Activated naive CD4-positive, alpha-beta T cell treated with anti-CD3 and anti-CD28 coated beads for 36 hours (primary cell): ENCODE measurements around the gene NCK2. TPM values are rescaled to one million over a fixed set of nuclear protein-coding genes. Genes with fewer than 3 reads are reported as not detected.

Source experiments
- CTCF ChIA-PET: fragments of 350-600 bp; sonication (Branson Sonifier 250); formaldehyde crosslinking; loops from one replicate; lab custom pipeline; 2021; ENCODE audit warnings: antibody characterized with exemption; lab: Charles Lee
- DNase-seq: peaks from one replicate; pipeline ENCODE4 v3.0.0-alpha.2; 2020
- H3K27ac Mint-ChIP-seq: one replicate; pipeline ENCODE4 v1.8.0; 2021; ENCODE audit warnings: mild to moderate bottlenecking, mixed read lengths
- H3K27me3 Mint-ChIP-seq: one replicate; pipeline ENCODE4 v1.8.0; 2021; ENCODE audit warnings: low read depth, mixed read lengths
- H3K36me3 Mint-ChIP-seq: one replicate; pipeline ENCODE4 v1.8.0; 2021; ENCODE audit warnings: low read depth, mixed read lengths
- H3K4me1 Mint-ChIP-seq: one replicate; pipeline ENCODE4 v1.8.0; 2021; ENCODE audit warnings: low read depth, mixed read lengths
- H3K4me3 Mint-ChIP-seq: one replicate; pipeline ENCODE4 v1.8.0; 2021; ENCODE audit warnings: mild to moderate bottlenecking, moderate library complexity, mixed read lengths
- H3K9me3 Mint-ChIP-seq: one replicate; pipeline ENCODE4 v1.8.0; 2021; ENCODE audit warnings: mixed read lengths
- intact Hi-C: fragments of 100-400 bp; cut with micrococcal nuclease; formaldehyde crosslinking; loops from one replicate; pipeline ENCODE4 v1.15.1; 2023
- total RNA-seq, 2 experiments: library from RNA; stranded (reverse); gene quantifications; one replicate each; pipeline ENCODE4 v1.2.3, GENCODE V29; 2021

Gene NCK2
- total RNA-seq, 2 experiments from 2014 or later, result 106 to 113 TPM

DNA sequence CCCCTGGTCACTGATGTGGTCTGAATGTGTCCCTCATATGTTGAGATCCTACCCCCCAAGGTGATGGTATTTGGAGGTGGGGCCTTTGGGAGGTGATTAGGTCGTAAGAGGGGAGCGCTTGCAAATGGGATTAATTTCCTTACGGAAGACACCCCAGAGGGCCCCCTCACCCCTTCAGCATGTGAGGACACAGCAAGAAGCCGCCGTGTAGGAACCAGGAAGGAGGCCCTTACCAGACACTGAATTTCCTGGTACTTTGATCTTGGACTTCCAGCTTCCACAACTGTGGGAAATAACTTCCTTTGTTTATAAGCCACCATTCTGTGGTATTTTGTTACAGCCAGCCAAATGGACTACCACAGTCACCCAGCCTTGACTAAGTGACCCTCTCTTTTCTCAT lies 35.9 kb downstream of the NCK2 start:
- Mint-ChIP-seq H3K4me1 (peaks cover 91% of the 10 kb centered on the region), H3K36me3 (peaks cover 9% of the 10 kb centered on the region), H3K4me3 (no peak overlapping the region), H3K9me3 (no peaks in the 10 kb centered on the region), H3K27ac (no peak overlapping the region), H3K27me3 (no peaks in the 10 kb centered on the region)
- DNase-seq, result no peak
- intact Hi-C loops, result no loop called here
- CTCF ChIA-PET, result no interaction called here

GRCh38 chr2:105781274-105781978 lies 36.7 kb downstream of the NCK2 start:
- H3K9me3 Mint-ChIP-seq, result no peaks in the 10 kb centered on the region
- H3K27me3 Mint-ChIP-seq, result no peaks in the 10 kb centered on the region
- no peak for DNase-seq
- H3K4me1 Mint-ChIP-seq, result peaks cover 91% of the 10 kb centered on the region
- intact Hi-C loops, result no loop called here
- CTCF ChIA-PET, result interaction anchor here (1.2 kb wide), 1 partner anchor 184 kb away, joined by 3 read pairs; no protein-coding TSS in a partner anchor
- no peak overlapping the region for H3K4me3 Mint-ChIP-seq
- H3K27ac Mint-ChIP-seq, result peak overlapping the region; percentile 61
- H3K36me3 Mint-ChIP-seq, result peaks cover 9% of the 10 kb centered on the region

- peaks cover 91% of the 10 kb centered on the region for H3K4me1 Mint-ChIP-seq
- intact Hi-C loops, result loop anchor here (1.0 kb wide), 4 partner anchors 10 to 303 kb away; no protein-coding TSS in a partner anchor
- H3K36me3 Mint-ChIP-seq, result peaks cover 9% of the 10 kb centered on the region
- no peaks in the 10 kb centered on the region for H3K9me3 Mint-ChIP-seq
- CTCF ChIA-PET, result interaction anchor here (0.5 to 1.3 kb wide), 6 partner anchors 71 to 304 kb away, joined by 3 to 6 read pairs (median 4); no protein-coding TSS in a partner anchor
- no peak for DNase-seq
- H3K27ac Mint-ChIP-seq, result peak overlapping the region; percentile 61
- no peaks in the 10 kb centered on the region for H3K27me3 Mint-ChIP-seq
- H3K4me3 Mint-ChIP-seq, result peak overlapping the region; percentile 36
These were observed 37.4 kb downstream of the NCK2 start for GRCh38 chr2:105782123-105782522.

- H3K27ac Mint-ChIP-seq, result peak overlapping the region; percentile 61
- no peaks in the 10 kb centered on the region for H3K9me3 Mint-ChIP-seq
- H3K27me3 Mint-ChIP-seq, result no peaks in the 10 kb centered on the region
- CTCF ChIA-PET, result interaction anchor here (0.5 to 1.3 kb wide), 8 partner anchors 11 to 304 kb away, joined by 3 to 6 read pairs (median 4); no protein-coding TSS in a partner anchor
- no peak for DNase-seq
- peak overlapping the region; percentile 36 for H3K4me3 Mint-ChIP-seq
- intact Hi-C loops, result loop anchor here (1.0 kb wide), 4 partner anchors 10 to 303 kb away; no protein-coding TSS in a partner anchor
- H3K36me3 Mint-ChIP-seq, result peaks cover 8% of the 10 kb centered on the region
- peaks cover 91% of the 10 kb centered on the region for H3K4me1 Mint-ChIP-seq
These were observed 37.9 kb downstream of the NCK2 start for GRCh38 chr2:105782646-105783045.

DNA sequence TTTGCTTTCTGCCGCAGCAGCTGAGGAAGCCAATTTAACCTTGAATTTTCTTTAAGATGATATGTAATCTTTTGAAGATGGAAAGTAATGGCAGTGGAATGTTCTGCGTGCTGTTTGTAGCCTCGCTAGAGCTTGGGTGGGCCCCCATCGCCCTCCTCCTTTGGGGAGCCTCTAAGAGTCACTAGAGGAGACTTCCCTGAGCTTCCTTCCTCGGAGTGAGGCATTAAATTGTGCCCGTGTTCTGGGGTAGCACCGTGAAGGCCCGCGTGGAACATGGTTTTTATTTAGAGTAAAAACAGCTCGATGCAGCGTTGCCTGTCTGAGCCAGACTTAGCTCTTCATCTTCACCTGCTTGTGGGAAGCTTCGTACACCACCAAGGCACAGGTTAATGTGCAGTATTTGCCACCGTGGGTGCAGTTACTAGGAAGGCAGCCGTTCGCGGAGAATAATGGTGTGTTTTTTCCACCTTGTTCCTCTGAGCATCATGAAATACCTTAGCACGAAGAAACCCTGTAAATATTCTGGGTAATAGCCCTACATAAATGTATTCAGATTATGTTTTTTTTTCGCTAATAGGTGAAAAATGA lies 38.5 kb downstream of the NCK2 start:
- Mint-ChIP-seq H3K27ac (peak overlapping the region; percentile 61), H3K4me3 (peak overlapping the region; percentile 26), H3K36me3 (peaks cover 8% of the 10 kb centered on the region), H3K9me3 (no peaks in the 10 kb centered on the region), H3K4me1 (peaks cover 91% of the 10 kb centered on the region), H3K27me3 (no peaks in the 10 kb centered on the region)
- CTCF ChIA-PET, result interaction anchor here (0.6 to 1.3 kb wide), 7 partner anchors 11 to 187 kb away, joined by 3 to 4 read pairs (median 3); no protein-coding TSS in a partner anchor
- intact Hi-C loops, result no loop called here
- no peak for DNase-seq

DNA sequence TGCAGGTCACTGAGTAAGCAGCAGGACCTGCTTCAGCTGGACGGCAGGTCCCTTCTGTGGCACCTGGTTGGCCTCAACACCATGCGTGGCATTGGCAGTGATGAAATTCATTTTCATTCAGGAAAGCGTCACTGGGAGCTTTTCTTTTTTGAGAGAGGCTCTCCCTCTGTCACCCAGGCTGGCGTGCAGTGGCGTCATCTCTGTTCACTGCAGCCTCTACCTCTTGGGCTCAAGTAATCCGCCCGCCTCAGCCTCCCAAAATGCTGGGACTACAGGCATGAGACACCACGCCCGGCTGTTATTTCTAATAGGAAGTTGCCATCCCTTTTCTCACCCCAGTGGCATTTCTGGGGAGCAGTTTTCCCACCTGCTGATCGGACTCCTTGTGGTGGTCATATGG lies 39.3 kb downstream of the NCK2 start:
- CTCF ChIA-PET, result interaction anchor here (0.9 to 1.2 kb wide), 2 partner anchors 10 to 28 kb away, joined by 3 read pairs; no protein-coding TSS in a partner anchor
- H3K4me3 Mint-ChIP-seq, result no peak overlapping the region
- peaks cover 8% of the 10 kb centered on the region for H3K36me3 Mint-ChIP-seq
- H3K27me3 Mint-ChIP-seq, result no peaks in the 10 kb centered on the region
- no peak for DNase-seq
- peaks cover 93% of the 10 kb centered on the region for H3K4me1 Mint-ChIP-seq
- no peaks in the 10 kb centered on the region for H3K9me3 Mint-ChIP-seq
- intact Hi-C loops, result no loop called here
- no peak overlapping the region for H3K27ac Mint-ChIP-seq

DNA sequence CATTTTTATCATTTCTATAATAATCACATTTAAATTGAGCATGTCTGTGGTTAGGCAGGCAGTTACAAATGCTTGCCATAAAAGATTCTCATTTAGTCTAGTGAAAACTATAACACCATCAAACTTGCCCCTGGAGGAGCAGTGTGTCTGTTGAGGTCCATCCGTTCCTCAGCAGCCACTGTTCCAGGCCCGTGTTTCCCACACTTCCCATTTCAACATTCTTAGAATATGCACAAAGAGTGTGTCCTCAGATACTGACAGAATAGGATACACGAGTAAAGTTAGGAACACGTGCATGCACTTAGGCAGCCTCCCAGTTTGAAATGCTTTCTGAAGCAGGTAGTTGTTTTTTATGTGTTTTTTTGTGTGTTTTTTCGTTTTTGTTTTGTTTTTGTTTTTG lies 39.9 kb downstream of the NCK2 start:
- Mint-ChIP-seq H3K9me3 (no peaks in the 10 kb centered on the region), H3K36me3 (peaks cover 9% of the 10 kb centered on the region), H3K4me1 (peaks cover 95% of the 10 kb centered on the region), H3K27ac (no peak overlapping the region), H3K27me3 (no peaks in the 10 kb centered on the region), H3K4me3 (no peak overlapping the region)
- intact Hi-C loops, result no loop called here
- no peak for DNase-seq
- CTCF ChIA-PET, result interaction anchor here (0.9 kb wide), 1 partner anchor 11 kb away, joined by 3 read pairs; no protein-coding TSS in a partner anchor

DNA sequence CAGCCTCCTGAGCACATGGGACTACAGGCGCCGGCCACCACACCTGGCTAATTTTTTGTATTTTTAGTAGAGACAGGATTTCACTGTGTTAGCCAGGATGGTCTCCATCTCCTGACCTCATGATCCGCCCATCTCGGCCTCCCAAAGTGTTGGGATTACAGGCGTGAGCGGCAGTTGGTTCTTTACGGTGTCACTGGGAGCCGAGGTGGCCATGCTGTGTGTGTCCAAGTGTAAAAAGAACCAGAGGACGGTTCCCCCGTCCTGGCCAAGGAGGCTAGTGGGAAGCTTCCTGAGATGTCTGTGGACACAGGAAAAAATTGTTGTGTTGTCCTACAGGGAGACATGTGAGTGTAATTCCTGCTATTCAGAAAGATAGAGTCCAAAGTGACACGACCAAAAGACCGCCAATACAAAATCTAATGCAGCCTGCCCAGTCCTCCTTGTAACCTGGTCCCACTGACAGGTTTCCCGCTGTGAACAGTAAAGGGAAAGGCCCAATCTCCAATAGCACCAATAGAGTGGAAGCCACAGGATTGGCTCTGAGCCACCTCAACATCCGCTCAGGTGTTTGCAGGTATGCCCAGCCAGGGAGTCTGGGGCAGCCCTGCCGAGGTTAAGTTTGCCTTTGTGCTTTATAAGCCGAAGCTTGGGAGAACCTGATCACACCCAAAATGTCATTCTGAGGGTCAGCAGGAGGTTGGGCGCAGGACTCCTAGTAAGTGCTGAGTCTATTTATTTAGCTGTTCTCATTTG lies 40.6 kb downstream of the NCK2 start:
- peaks cover 97% of the 10 kb centered on the region for H3K4me1 Mint-ChIP-seq
- no peaks in the 10 kb centered on the region for H3K9me3 Mint-ChIP-seq
- H3K27ac Mint-ChIP-seq, result no peak overlapping the region
- H3K27me3 Mint-ChIP-seq, result no peaks in the 10 kb centered on the region
- no peak for DNase-seq
- H3K36me3 Mint-ChIP-seq, result peaks cover 11% of the 10 kb centered on the region
- CTCF ChIA-PET, result interaction anchor here (1.7 kb wide), 1 partner anchor 301 kb away, joined by 3 read pairs; no protein-coding TSS in a partner anchor
- H3K4me3 Mint-ChIP-seq, result no peak overlapping the region
- intact Hi-C loops, result no loop called here

GRCh38 chr2:105786231-105787230 lies 41.8 kb downstream of the NCK2 start:
- intact Hi-C loops, result no loop called here
- peaks cover 17% of the 10 kb centered on the region for H3K36me3 Mint-ChIP-seq
- no peak for DNase-seq
- CTCF ChIA-PET, result interaction anchor here (0.6 to 2.8 kb wide), 6 partner anchors 9 to 300 kb away, joined by 3 to 8 read pairs (median 4); no protein-coding TSS in a partner anchor
- H3K27ac Mint-ChIP-seq, result peak overlapping the region; percentile 81
- H3K9me3 Mint-ChIP-seq, result no peaks in the 10 kb centered on the region
- H3K27me3 Mint-ChIP-seq, result no peaks in the 10 kb centered on the region
- peak overlapping the region; percentile 13 for H3K4me3 Mint-ChIP-seq
- peaks cover 97% of the 10 kb centered on the region for H3K4me1 Mint-ChIP-seq

DNA sequence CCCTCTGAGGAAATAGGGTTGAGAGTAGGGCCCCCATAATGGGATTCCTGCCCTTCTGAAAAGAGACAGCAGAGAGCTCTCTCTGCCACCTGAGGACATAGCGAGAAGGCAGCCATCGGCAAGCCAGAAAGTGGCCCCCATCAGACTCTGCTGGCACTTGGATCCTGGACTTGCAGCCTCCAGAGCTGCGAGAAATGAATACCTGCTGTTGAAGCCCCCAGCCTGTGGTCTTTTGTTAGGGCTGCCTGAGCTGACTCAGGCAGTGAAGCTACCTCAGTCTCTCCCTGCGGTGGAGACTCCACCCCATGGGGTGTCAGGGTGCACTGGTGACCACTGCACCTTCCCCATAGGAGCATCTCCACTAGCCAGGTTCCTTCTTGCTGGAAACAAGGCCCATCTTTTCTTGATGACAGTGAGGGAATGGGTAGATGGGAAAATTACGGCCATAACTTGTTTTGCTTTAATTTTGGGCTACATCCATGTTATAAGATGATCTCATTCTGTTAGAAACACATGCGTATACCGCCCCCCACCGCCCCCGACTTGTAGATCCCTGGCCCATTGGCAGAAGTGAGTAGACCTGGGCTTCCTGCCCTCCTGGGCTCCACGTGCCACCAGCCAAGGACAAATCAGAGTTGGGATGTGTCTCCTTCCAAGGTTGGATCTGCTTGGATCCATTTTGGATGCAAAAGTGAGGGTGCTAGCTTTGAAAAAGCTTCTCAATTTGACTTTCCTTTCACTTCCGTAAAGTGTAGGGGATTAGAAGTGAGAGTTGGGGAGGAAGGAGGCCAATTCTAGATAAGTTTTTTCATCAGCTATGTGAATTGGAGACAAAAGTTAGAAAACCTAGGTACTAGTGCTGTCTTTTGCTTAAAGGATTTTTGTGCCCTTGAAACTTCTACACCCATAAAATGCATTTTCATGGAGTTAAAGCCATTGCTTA lies 42.9 kb downstream of the NCK2 start:
- no peaks in the 10 kb centered on the region for H3K9me3 Mint-ChIP-seq
- H3K4me1 Mint-ChIP-seq, result peaks cover 97% of the 10 kb centered on the region
- DNase-seq, result no peak
- peak overlapping the region; percentile 88 for H3K27ac Mint-ChIP-seq
- CTCF ChIA-PET, result interaction anchor here (0.6 to 2.8 kb wide), 3 partner anchors 10 to 299 kb away, joined by 3 to 8 read pairs (median 3); no protein-coding TSS in a partner anchor
- intact Hi-C loops, result loop anchor here (1.0 kb wide), 1 partner anchor 9 kb away; no protein-coding TSS in a partner anchor
- peak overlapping the region; percentile 15 for H3K4me3 Mint-ChIP-seq
- no peaks in the 10 kb centered on the region for H3K27me3 Mint-ChIP-seq
- peaks cover 19% of the 10 kb centered on the region for H3K36me3 Mint-ChIP-seq
